ENCODE data around the gene CTTN.

GRCh38 chr11:70486026-70486415, 87.7 kb downstream of the CTTN start:
- no peak for TF ChIP-seq POLR2AphosphoS5 (IDR thresholded peaks at IDR 0.05)
- TF ChIP-seq CTCF (IDR thresholded peaks at IDR 0.05): no peak
